ENCODE data around the gene LRRFIP1. TPM values are rescaled to one million over a fixed set of nuclear protein-coding genes. Genes with fewer than 3 reads are reported as not detected.

Gene LRRFIP1
- polyA plus RNA-seq, 2 of the 4 experiments (the other 2 are of a cell fraction), result 75.6 to 93.0 TPM

GRCh38 chr2:237616734-237617586 is 10.4 kb upstream of the LRRFIP1 start:
- no peak for DNase-seq (ENCODE audit: low read depth in 1 of 2, low spot score in 1 of 2)
- Histone ChIP-seq H3K9me3 (no peaks in the 10 kb centered on the region), H3K4me2 (no peak overlapping the region), H3K4me1 (peaks cover 8% of the 10 kb centered on the region), H3K27ac (no peak overlapping the region), H3K4me3 (no peak overlapping the region)
- TF ChIP-seq HES2 (IDR thresholded peaks at IDR 0.05) (no peak), E2F6 (IDR thresholded peaks at IDR 0.05; ENCODE audit: borderline replicate concordance, low read depth) (no peak), POLR2A (IDR thresholded peaks at IDR 0.05; ENCODE audit: low read length) (no peak), ZNF302 (CRISPR knock-in tag; IDR thresholded peaks at IDR 0.05) (no peak)
- no peak for ATAC-seq
- ChIA-PET POLR2A (no interaction called here), CTCF (interaction anchor here (0.8 kb wide), 1 partner anchor 127 kb away, joined by 3 read pairs; no protein-coding TSS in a partner anchor)
- no peak for FAIRE-seq
- WGBS (ENCODE audit: missing lambda C conversion rate), result 65% methylated on average over 15 of the region's 15 CpGs

- Histone ChIP-seq H3K9me3 (no peaks in the 10 kb centered on the region), H3K27ac (no peak overlapping the region), H3K4me2 (no peak overlapping the region), H3K4me3 (no peak overlapping the region), H3K4me1 (peaks cover 8% of the 10 kb centered on the region)
- FAIRE-seq (no peak), DNase-seq (ENCODE audit: low read depth in 1 of 2, low spot score in 1 of 2) (no peak), ATAC-seq (no peak)
- WGBS (ENCODE audit: missing lambda C conversion rate), result 55% methylated on average over 4 of the region's 4 CpGs
- TF ChIP-seq HEYL (CRISPR knock-in tag; IDR thresholded peaks at IDR 0.05) (no peak), RFX5 (IDR thresholded peaks at IDR 0.05) (no peak), MYC (IDR thresholded peaks at IDR 0.05; ENCODE audit: borderline replicate concordance, low read length) (no peak), KDM5A (IDR thresholded peaks at IDR 0.05) (no peak), RAD21 (conservative IDR thresholded peaks at IDR 0.05 in 1 of 2, IDR thresholded peaks at IDR 0.05 in 1 of 2) (no peak), POLR2A (IDR thresholded peaks at IDR 0.05; ENCODE audit: low read length) (no peak), RARB (CRISPR knock-in tag; IDR thresholded peaks at IDR 0.05) (no peak), EHF (CRISPR knock-in tag; IDR thresholded peaks at IDR 0.05) (no peak), RCOR1 (IDR thresholded peaks at IDR 0.05; ENCODE audit: low read depth, low read length) (no peak), MAX (IDR thresholded peaks at IDR 0.05) (no peak), CHD4 (IDR thresholded peaks at IDR 0.05; ENCODE audit: borderline replicate concordance) (no peak), RNF2 (IDR thresholded peaks at IDR 0.05; ENCODE audit: borderline replicate concordance, low read depth) (no peak), ZSCAN20 (CRISPR knock-in tag; IDR thresholded peaks at IDR 0.05) (no peak), NPAS2 (CRISPR knock-in tag; IDR thresholded peaks at IDR 0.05; ENCODE audit: borderline replicate concordance) (no peak)
- TF ChIP-seq, protein P1, sequence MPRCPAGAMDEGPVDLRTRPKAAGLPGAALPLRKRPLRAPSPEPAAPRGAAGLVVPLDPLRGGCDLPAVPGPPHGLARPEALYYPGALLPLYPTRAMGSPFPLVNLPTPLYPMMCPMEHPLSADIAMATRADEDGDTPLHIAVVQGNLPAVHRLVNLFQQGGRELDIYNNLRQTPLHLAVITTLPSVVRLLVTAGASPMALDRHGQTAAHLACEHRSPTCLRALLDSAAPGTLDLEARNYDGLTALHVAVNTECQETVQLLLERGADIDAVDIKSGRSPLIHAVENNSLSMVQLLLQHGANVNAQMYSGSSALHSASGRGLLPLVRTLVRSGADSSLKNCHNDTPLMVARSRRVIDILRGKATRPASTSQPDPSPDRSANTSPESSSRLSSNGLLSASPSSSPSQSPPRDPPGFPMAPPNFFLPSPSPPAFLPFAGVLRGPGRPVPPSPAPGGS (IDR thresholded peaks at IDR 0.05), result no peak
- TF ChIP-seq, protein P2, sequence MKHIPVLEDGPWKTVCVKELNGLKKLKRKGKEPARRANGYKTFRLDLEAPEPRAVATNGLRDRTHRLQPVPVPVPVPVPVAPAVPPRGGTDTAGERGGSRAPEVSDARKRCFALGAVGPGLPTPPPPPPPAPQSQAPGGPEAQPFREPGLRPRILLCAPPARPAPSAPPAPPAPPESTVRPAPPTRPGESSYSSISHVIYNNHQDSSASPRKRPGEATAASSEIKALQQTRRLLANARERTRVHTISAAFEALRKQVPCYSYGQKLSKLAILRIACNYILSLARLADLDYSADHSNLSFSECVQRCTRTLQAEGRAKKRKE (CRISPR knock-in tag; IDR thresholded peaks at IDR 0.05; ENCODE audit: low read depth), result no peak
- TF ChIP-seq, protein P3, sequence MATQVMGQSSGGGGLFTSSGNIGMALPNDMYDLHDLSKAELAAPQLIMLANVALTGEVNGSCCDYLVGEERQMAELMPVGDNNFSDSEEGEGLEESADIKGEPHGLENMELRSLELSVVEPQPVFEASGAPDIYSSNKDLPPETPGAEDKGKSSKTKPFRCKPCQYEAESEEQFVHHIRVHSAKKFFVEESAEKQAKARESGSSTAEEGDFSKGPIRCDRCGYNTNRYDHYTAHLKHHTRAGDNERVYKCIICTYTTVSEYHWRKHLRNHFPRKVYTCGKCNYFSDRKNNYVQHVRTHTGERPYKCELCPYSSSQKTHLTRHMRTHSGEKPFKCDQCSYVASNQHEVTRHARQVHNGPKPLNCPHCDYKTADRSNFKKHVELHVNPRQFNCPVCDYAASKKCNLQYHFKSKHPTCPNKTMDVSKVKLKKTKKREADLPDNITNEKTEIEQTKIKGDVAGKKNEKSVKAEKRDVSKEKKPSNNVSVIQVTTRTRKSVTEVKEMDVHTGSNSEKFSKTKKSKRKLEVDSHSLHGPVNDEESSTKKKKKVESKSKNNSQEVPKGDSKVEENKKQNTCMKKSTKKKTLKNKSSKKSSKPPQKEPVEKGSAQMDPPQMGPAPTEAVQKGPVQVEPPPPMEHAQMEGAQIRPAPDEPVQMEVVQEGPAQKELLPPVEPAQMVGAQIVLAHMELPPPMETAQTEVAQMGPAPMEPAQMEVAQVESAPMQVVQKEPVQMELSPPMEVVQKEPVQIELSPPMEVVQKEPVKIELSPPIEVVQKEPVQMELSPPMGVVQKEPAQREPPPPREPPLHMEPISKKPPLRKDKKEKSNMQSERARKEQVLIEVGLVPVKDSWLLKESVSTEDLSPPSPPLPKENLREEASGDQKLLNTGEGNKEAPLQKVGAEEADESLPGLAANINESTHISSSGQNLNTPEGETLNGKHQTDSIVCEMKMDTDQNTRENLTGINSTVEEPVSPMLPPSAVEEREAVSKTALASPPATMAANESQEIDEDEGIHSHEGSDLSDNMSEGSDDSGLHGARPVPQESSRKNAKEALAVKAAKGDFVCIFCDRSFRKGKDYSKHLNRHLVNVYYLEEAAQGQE (IDR thresholded peaks at IDR 0.05), result no peak
- ChIA-PET POLR2A (no interaction called here), CTCF (no interaction called here)
Observed at GRCh38 chr2:237617587-237617982, 9.8 kb upstream of the LRRFIP1 start.

Data from A549 (cell line).